K562 (cell line): ENCODE results near the gene PLEKHM3. TPM values are rescaled to one million over a fixed set of nuclear protein-coding genes. Genes with fewer than 3 reads are reported as not detected.
"Not testable (repeated sequence)": the region's sequence is repeated elsewhere in the genome, so short reads cannot be mapped to it uniquely, and the experiment has no call there.

ENCODE experiments used
- ATAC-seq: fragments of 200-7000 bp; cut with Tn5 transposase; 3 replicates; pipeline ENCODE4 v1.9.1; 2020; ENCODE audit warnings: moderate library complexity
- BruUV-seq: library from RNA; stranded (reverse); fragments of 400-500 nt; replicated peaks from 2 replicates; lab custom pipeline; 2021; lab: Mats Ljungman, UMichigan
- CTCF ChIA-PET: fragments of 300-600 bp; formaldehyde crosslinking; extraction: SDS; loops from one replicate; lab custom pipeline; 2021; ENCODE audit warnings: low intra/inter-chr PET ratio; lab: Yijun Ruan, JAX
- POLR2A ChIA-PET: fragments of 300-600, 350-650 bp; sonication (Branson Sonifier 250); formaldehyde crosslinking; extraction: SDS; loops from one replicate; lab custom pipeline; 2021; ENCODE audit warnings: antibody characterized with exemption, inconsistent platforms; lab: Yijun Ruan, JAX
- DNase-seq, 4 experiments: peaks; one replicate each; pipeline versions ENCODE4 v3.0.0 to v3.0.0-alpha.2; 2011 to 2018; ENCODE audit warnings: low spot score in 3 of 4, mixed read lengths in 3 of 4; ENCODE audit errors: extremely low read depth in 1 of 4
- FAIRE-seq: peaks from 2 replicates; lab custom pipeline; 2011; peaks lifted over from hg19 to GRCh38; lab: Jason Lieb, UNC
- H2AFZ ChIP-seq: 2 replicates; pipeline ENCODE4 v1.6.0; 2011; ENCODE audit warnings: low read depth, low read length, control low read depth, inconsistent platforms
- H3K27ac ChIP-seq: fragments of 200-600 bp; 3 replicates; pipeline ENCODE4 v1.8.0; 2011; ENCODE audit warnings: low read depth, mild to moderate bottlenecking, control low read depth, inconsistent platforms, low read length, moderate library complexity, mixed read lengths; ENCODE audit errors: extremely low read depth
- H3K27me3 ChIP-seq, 2 experiments: fragments of 300-600 bp in 1 of 2; 2 replicates in 1 of 2; 3 replicates in 1 of 2; pipeline versions ENCODE4 v1.6.0 to v1.8.0; 2011; ENCODE audit warnings: inconsistent platforms in 2 of 2, low read length in 2 of 2, mild to moderate bottlenecking in 1 of 2, mixed read lengths in 1 of 2, moderate library complexity in 1 of 2; ENCODE audit not compliant: control insufficient read depth in 2 of 2, insufficient read depth in 2 of 2
- H3K36me3 ChIP-seq: fragments of 300-600 bp; 3 replicates; pipeline ENCODE4 v1.8.0; 2011; ENCODE audit warnings: mild to moderate bottlenecking, low read length, inconsistent platforms; ENCODE audit not compliant: control insufficient read depth, insufficient read depth
- H3K4me1 ChIP-seq, 2 experiments: fragments of 200-600 bp in 1 of 2; replicated peaks in 1 of 2; 2 replicates in 1 of 2; 3 replicates in 1 of 2; pipeline versions ENCODE4 v1.5.1 to v1.8.0; 2011; ENCODE audit warnings: inconsistent platforms in 2 of 2, low read length in 2 of 2, mild to moderate bottlenecking in 1 of 2, mixed read lengths in 1 of 2, moderate library complexity in 1 of 2; ENCODE audit not compliant: control insufficient read depth in 2 of 2, insufficient read depth in 2 of 2
- H3K4me2 ChIP-seq: 2 replicates; pipeline ENCODE4 v1.6.1; 2011; ENCODE audit warnings: low read length, control low read depth, inconsistent platforms, mixed read lengths; ENCODE audit not compliant: insufficient read depth
- H3K4me3 ChIP-seq: fragments of 200-600 bp; sonication (generic), shearing (Covaris generic); 2 replicates; pipeline ENCODE4 v1.5.1; 2016; ENCODE audit warnings: control low read depth, inconsistent platforms
- H3K79me2 ChIP-seq: fragments of 200-600 bp; 3 replicates; pipeline ENCODE4 v1.8.0; 2011; ENCODE audit warnings: low read length, inconsistent platforms; ENCODE audit not compliant: control insufficient read depth, insufficient read depth
- H3K9ac ChIP-seq, 2 experiments: 2 replicates each; pipeline versions ENCODE4 v1.6.0 to v1.6.1; 2011; ENCODE audit warnings: low read depth in 2 of 2, low read length in 2 of 2, control low read depth in 1 of 2, inconsistent platforms in 1 of 2, mild to moderate bottlenecking in 1 of 2, mixed read lengths in 1 of 2; ENCODE audit not compliant: insufficient read depth in 1 of 2
- H3K9me1 ChIP-seq: one replicate; pipeline ENCODE4 v1.6.0; 2011; ENCODE audit warnings: inconsistent platforms, mild to moderate bottlenecking, low read length, moderate library complexity; ENCODE audit not compliant: control insufficient read depth, insufficient read depth
- H3K9me3 ChIP-seq: replicated peaks from 2 replicates; pipeline ENCODE4 v1.5.1; 2011; ENCODE audit warnings: low read depth, low read length, inconsistent platforms; ENCODE audit not compliant: control insufficient read depth, insufficient read depth
- H4K20me1 ChIP-seq: replicated peaks from 2 replicates; pipeline ENCODE4 v1.6.1; 2011; ENCODE audit warnings: low read length, inconsistent platforms, mixed read lengths; ENCODE audit not compliant: control insufficient read depth, insufficient read depth
- GATA2 ChIP-seq: sonication (generic); formaldehyde crosslinking; IDR thresholded peaks from 2 replicates; pipeline ENCODE4 v1.4.0; 2020; ENCODE audit warnings: mild to moderate bottlenecking, missing genetic modification reagents
- PHF21A ChIP-seq: fragments of 450-650 bp; IDR thresholded peaks from 2 replicates; pipeline ENCODE4 v1.6.1; 2017; ENCODE audit warnings: low read depth, borderline replicate concordance
- WGBS: fragments of 100-300 bp; shearing (Covaris generic); methylation state at CpG from one replicate; pipeline ENCODE4 v1.1.6; 2016; ENCODE audit warnings: low coverage, mixed read lengths; ENCODE audit not compliant: insufficient coverage; ENCODE audit errors: missing lambda C conversion rate; 5-methylcytosine and 5-hydroxymethylcytosine counted together
- in situ Hi-C: fragments of 300-500 bp; cut with MboI; formaldehyde crosslinking; loops from 4 replicates; pipeline ENCODE4 v1.15.0; 2018; ENCODE audit warnings: inconsistent platforms, mixed read lengths
- intact Hi-C: fragments of 100-400 bp; cut with micrococcal nuclease; formaldehyde crosslinking; loops from 2 replicates; pipeline ENCODE4 v1.14.2; 2022
- polyA plus RNA-seq, 8 experiments: library from polyadenylated mRNA; depleted of rRNA in 4 of 8; stranded (reverse) in 5 of 8; unstranded in 3 of 8; fragments of >200 nt; fragmentation: Nextera tagmentation in 2 of 8; fragmentation: Illumina TruSeq in 1 of 8; extraction: Ambion mirVana in 2 of 8; extraction: Trizol in 1 of 8; gene quantifications; 2 replicates each; pipeline versions ENCODE4 v1.2.1 to v1.2.3, GENCODE V29; 2011 to 2014; ENCODE audit warnings: inconsistent platforms in 1 of 8, missing spikeins in 1 of 8
- total RNA-seq, 7 experiments: library from RNA; depleted of rRNA in 6 of 7; stranded (reverse); fragments of >200 nt in 6 of 7; fragmentation: Illumina TruSeq in 2 of 7; extraction: Trizol in 2 of 7; gene quantifications; 2 replicates each; pipeline versions ENCODE4 v1.2.1 to v1.2.3, GENCODE V29; 2011 to 2021; ENCODE audit warnings: low replicate concordance in 1 of 7
- TF ChIP-seq, protein P1 (sequence below): fragments of 450-650 bp; IDR thresholded peaks from 2 replicates; pipeline ENCODE4 v1.6.1; 2016; ENCODE audit warnings: mild to moderate bottlenecking

Gene PLEKHM3
- total and polyA plus RNA-seq, 9 of the 15 experiments (the other 6 are each of a cell fraction or from before 2014, with no cell fraction given), result 0.24 to 1.6 (median 1.0) TPM

DNA sequence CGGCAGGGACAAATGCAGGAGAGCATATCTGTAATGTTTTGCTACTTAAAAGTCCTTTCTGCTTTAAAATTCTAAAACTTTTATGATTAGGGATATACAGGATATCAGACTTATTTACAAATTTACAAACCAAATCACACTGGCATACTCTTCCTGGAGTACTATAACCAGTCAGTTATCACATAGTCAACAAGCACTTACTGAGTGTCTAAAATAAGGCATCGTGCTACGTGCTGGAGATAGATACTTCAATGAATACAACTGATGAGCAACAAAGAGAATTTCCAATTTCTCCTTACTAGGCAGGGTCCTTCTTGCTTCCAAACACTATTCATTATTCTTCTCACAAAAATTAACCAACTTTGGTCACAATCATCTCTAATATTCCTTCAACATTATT, 113.5 kb downstream of the PLEKHM3 start:
- CTCF ChIA-PET, result no interaction called here
- ATAC-seq, result no peak
- no peaks in the 10 kb centered on the region for H3K4me1 ChIP-seq
- POLR2A ChIA-PET, result no interaction called here
- no peak overlapping the region for H2AFZ ChIP-seq
- TF ChIP-seq, protein P1, sequence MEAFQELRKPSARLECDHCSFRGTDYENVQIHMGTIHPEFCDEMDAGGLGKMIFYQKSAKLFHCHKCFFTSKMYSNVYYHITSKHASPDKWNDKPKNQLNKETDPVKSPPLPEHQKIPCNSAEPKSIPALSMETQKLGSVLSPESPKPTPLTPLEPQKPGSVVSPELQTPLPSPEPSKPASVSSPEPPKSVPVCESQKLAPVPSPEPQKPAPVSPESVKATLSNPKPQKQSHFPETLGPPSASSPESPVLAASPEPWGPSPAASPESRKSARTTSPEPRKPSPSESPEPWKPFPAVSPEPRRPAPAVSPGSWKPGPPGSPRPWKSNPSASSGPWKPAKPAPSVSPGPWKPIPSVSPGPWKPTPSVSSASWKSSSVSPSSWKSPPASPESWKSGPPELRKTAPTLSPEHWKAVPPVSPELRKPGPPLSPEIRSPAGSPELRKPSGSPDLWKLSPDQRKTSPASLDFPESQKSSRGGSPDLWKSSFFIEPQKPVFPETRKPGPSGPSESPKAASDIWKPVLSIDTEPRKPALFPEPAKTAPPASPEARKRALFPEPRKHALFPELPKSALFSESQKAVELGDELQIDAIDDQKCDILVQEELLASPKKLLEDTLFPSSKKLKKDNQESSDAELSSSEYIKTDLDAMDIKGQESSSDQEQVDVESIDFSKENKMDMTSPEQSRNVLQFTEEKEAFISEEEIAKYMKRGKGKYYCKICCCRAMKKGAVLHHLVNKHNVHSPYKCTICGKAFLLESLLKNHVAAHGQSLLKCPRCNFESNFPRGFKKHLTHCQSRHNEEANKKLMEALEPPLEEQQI, result no peak
- intact Hi-C loops, result no loop called here
- BruUV-seq, result no TSS peak
- in situ Hi-C loops, result no loop called here
- no peak overlapping the region for H3K27ac ChIP-seq
- H3K4me2 ChIP-seq, result no peak overlapping the region
- 51% methylated on average over 3 of the region's 3 CpGs for WGBS
- H3K9ac ChIP-seq, result no peak overlapping the region
- no peaks in the 10 kb centered on the region for H3K79me2 ChIP-seq
- no peak for FAIRE-seq
- H4K20me1 ChIP-seq, result no peaks in the 10 kb centered on the region
- no peaks in the 10 kb centered on the region for H3K9me1 ChIP-seq
- no peak for DNase-seq
- no peaks in the 10 kb centered on the region for H3K36me3 ChIP-seq
- no peak overlapping the region for H3K4me3 ChIP-seq
- no peaks in the 10 kb centered on the region for H3K27me3 ChIP-seq
- H3K9me3 ChIP-seq, result no peaks in the 10 kb centered on the region

DNA sequence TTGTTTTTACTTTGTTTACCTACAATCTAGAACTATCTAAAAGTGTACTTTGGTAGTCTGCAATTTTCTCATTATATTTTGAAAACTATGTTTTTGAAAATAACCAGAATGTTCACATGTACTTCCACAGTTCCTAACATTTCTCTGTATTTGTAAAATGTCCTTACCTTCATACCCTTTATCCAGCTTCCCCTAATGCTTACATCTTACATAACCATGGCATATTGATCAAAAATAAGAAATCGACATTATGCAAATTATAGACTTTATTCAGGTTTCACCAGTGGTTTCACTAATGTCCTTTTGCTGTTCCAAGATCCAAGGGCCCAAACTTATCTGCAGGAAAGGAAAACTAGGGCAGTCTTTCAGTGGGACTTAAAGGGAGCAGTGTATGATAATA, 114.1 kb downstream of the PLEKHM3 start:
- ChIA-PET POLR2A (no interaction called here), CTCF (no interaction called here)
- DNase-seq (no peak), FAIRE-seq (no peak), ATAC-seq (no peak)
- intact Hi-C loops, result no loop called here
- no peak overlapping the region for H3K4me3 ChIP-seq
- no peak overlapping the region for H3K4me2 ChIP-seq
- no peaks in the 10 kb centered on the region for H3K4me1 ChIP-seq
- H3K79me2 ChIP-seq, result no peaks in the 10 kb centered on the region
- WGBS, result 0% methylated on average over 1 of the region's 1 CpG
- H4K20me1 ChIP-seq, result no peaks in the 10 kb centered on the region
- in situ Hi-C loops, result no loop called here
- no peak for TF ChIP-seq PHF21A
- TF ChIP-seq GATA2 (CRISPR knock-in tag), result no peak
- no peak overlapping the region for H2AFZ ChIP-seq
- no TSS peak for BruUV-seq
- H3K27me3 ChIP-seq, result no peaks in the 10 kb centered on the region
- no peaks in the 10 kb centered on the region for H3K9me3 ChIP-seq
- H3K27ac ChIP-seq, result no peak overlapping the region
- H3K36me3 ChIP-seq, result no peaks in the 10 kb centered on the region
- H3K9me1 ChIP-seq, result no peaks in the 10 kb centered on the region
- H3K9ac ChIP-seq, result no peak overlapping the region

DNA sequence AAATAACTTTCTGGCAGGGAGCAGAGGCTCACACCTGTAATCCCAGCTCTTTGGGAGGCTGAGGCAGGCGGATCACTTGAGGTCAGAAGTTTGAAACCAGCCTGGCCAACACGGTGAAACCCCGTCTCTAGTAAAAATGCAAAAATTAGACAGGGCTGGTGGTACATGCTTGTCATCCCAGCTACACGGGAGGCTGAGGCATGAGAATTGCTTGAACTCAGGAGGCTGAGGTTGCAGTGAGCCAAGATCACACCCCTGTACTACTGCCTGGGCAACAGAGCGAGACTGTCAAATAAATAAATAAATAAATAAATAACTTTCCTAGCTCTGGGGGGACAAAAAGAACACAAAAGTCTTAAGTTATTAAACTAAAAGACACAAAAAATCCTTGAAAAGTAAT, 118.8 kb downstream of the PLEKHM3 start:
- H3K4me2 ChIP-seq, BruUV-seq, H3K9me1 ChIP-seq, H3K79me2 ChIP-seq, H3K27me3 ChIP-seq, in situ Hi-C loops, H3K9me3 ChIP-seq, H2AFZ ChIP-seq, H3K9ac ChIP-seq, H3K4me3 ChIP-seq, H3K27ac ChIP-seq, H4K20me1 ChIP-seq, DNase-seq, H3K36me3 ChIP-seq, CTCF ChIA-PET, intact Hi-C loops, ATAC-seq, H3K4me1 ChIP-seq, FAIRE-seq: not testable (repeated sequence)
- WGBS, result 58% methylated on average over 4 of the region's 5 CpGs
- POLR2A ChIA-PET, result interaction anchor here (1.2 to 1.3 kb wide), 2 partner anchors 10 kb away, joined by 3 read pairs; no protein-coding TSS in a partner anchor
